DND-41 (cell line): ENCODE results near the gene EEFSEC.

Experiments used
- ATAC-seq: fragments of 200-7000 bp; cut with Tn5 transposase; 3 replicates; pipeline ENCODE4 v1.9.1; 2021; ENCODE audit warnings: low read depth; ENCODE audit not compliant: insufficient read depth
- DNase-seq: peaks from one replicate; pipeline ENCODE4 v3.0.0-alpha.2; 2020
- H2AFZ ChIP-seq: 2 replicates; pipeline ENCODE4 v1.6.0; 2012; ENCODE audit warnings: low read depth, low read length
- H3K27ac ChIP-seq: 2 replicates; pipeline ENCODE4 v1.5.1; 2012; ENCODE audit warnings: low read length, inconsistent platforms
- H3K27me3 ChIP-seq: fragments of 200-600 bp; sonication (generic); 2 replicates; pipeline ENCODE4 v1.6.0; 2012; ENCODE audit warnings: low read length, mild to moderate bottlenecking, inconsistent platforms; ENCODE audit not compliant: insufficient read depth, poor library complexity
- H3K36me3 ChIP-seq: 2 replicates; pipeline ENCODE4 v1.5.1; 2012; ENCODE audit warnings: low read length, inconsistent platforms; ENCODE audit not compliant: insufficient read depth
- H3K4me1 ChIP-seq: 2 replicates; pipeline ENCODE4 v1.5.1; 2012; ENCODE audit warnings: mild to moderate bottlenecking, low read length; ENCODE audit not compliant: insufficient read depth
- H3K4me2 ChIP-seq: 2 replicates; pipeline ENCODE4 v1.6.0; 2012; ENCODE audit warnings: mild to moderate bottlenecking, moderate library complexity, low read length, inconsistent platforms; ENCODE audit not compliant: insufficient read depth
- H3K4me3 ChIP-seq, 2 experiments: fragments of 200-600 bp in 1 of 2; shearing (Covaris generic) in 1 of 2; 2 replicates each; pipeline ENCODE4 v1.5.1; 2012 to 2016; ENCODE audit warnings: inconsistent platforms in 2 of 2, low read length in 2 of 2, mild to moderate bottlenecking in 2 of 2, low read depth in 1 of 2, moderate library complexity in 1 of 2
- H3K79me2 ChIP-seq: 2 replicates; pipeline ENCODE4 v1.6.0; 2012; ENCODE audit warnings: low read length, inconsistent platforms; ENCODE audit not compliant: insufficient read depth
- H3K9ac ChIP-seq: 2 replicates; pipeline ENCODE4 v1.6.0; 2012; ENCODE audit warnings: low read depth, mild to moderate bottlenecking, inconsistent platforms, low read length, moderate library complexity
- H3K9me3 ChIP-seq: 2 replicates; pipeline ENCODE4 v1.5.1; 2012; ENCODE audit warnings: low read length, moderate library complexity, mild to moderate bottlenecking, inconsistent platforms; ENCODE audit not compliant: insufficient read depth, severe bottlenecking
- H4K20me1 ChIP-seq: 2 replicates; pipeline ENCODE4 v1.6.0; 2012; ENCODE audit warnings: low read length; ENCODE audit not compliant: insufficient read depth
- EZH2 ChIP-seq: IDR thresholded peaks from 3 replicates; pipeline ENCODE4 v1.6.1; 2012; ENCODE audit warnings: borderline replicate concordance, low read depth, mild to moderate bottlenecking, moderate library complexity, low read length, inconsistent platforms; ENCODE audit not compliant: severe bottlenecking
- TF ChIP-seq, protein P1 (sequence below): IDR thresholded peaks from 2 replicates; pipeline ENCODE4 v1.5.1; 2012; ENCODE audit warnings: borderline replicate concordance, low read length, moderate library complexity, mild to moderate bottlenecking; ENCODE audit not compliant: poor library complexity, severe bottlenecking; ENCODE audit errors: extremely low read depth

Gene EEFSEC

DNA sequence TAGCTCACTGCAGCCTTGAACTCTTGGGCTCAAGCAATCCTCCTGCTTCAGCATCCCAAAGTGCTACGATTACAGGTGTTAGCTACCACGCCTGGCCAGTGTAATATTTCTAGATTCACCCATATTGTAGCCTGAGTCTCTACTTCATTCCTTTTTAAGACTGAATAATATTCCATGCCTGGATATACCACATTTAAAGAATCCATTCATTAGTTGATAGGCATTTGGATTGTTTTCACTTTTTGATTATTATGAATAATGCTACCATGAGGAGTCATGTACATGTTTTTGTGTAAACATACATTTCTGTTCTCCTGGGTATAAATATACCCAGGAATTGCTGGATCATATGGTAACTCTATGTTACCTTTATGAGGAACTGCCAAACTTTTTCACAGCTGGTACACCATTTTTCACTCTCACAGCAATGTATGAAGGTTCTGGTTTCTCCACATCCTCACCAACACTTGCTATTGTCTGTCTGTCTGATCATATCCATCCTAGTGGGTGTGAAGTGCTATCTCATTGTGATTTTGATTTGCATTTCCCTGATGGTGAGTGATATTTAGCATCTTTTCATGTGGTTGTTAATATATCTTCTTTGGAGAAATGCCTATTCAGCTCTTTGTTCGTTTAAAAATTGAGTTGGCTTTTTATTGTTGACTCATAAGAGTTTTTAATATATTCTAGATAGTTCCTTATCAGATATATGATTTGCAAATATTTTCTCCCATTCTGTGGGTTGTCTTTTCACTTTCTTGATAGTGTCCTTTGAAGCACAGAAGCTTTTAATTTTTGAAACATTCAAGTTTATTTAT lies 32.6 kb downstream of the EEFSEC start:
- DNase-seq, result no peak
- Histone ChIP-seq H3K27ac (no peak overlapping the region), H3K4me1 (peaks cover 30% of the 10 kb centered on the region), H2AFZ (no peak overlapping the region), H3K36me3 (no peaks in the 10 kb centered on the region), H3K9me3 (no peaks in the 10 kb centered on the region), H3K4me2 (no peak overlapping the region), H3K27me3 (no peaks in the 10 kb centered on the region), H3K4me3 (no peak overlapping the region), H3K9ac (no peak overlapping the region), H4K20me1 (peaks cover 27% of the 10 kb centered on the region), H3K79me2 (peaks cover 21% of the 10 kb centered on the region)
- no peak for ATAC-seq
- TF ChIP-seq, protein P1, sequence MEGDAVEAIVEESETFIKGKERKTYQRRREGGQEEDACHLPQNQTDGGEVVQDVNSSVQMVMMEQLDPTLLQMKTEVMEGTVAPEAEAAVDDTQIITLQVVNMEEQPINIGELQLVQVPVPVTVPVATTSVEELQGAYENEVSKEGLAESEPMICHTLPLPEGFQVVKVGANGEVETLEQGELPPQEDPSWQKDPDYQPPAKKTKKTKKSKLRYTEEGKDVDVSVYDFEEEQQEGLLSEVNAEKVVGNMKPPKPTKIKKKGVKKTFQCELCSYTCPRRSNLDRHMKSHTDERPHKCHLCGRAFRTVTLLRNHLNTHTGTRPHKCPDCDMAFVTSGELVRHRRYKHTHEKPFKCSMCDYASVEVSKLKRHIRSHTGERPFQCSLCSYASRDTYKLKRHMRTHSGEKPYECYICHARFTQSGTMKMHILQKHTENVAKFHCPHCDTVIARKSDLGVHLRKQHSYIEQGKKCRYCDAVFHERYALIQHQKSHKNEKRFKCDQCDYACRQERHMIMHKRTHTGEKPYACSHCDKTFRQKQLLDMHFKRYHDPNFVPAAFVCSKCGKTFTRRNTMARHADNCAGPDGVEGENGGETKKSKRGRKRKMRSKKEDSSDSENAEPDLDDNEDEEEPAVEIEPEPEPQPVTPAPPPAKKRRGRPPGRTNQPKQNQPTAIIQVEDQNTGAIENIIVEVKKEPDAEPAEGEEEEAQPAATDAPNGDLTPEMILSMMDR, result no peak
- TF ChIP-seq EZH2, result no peak

DNA sequence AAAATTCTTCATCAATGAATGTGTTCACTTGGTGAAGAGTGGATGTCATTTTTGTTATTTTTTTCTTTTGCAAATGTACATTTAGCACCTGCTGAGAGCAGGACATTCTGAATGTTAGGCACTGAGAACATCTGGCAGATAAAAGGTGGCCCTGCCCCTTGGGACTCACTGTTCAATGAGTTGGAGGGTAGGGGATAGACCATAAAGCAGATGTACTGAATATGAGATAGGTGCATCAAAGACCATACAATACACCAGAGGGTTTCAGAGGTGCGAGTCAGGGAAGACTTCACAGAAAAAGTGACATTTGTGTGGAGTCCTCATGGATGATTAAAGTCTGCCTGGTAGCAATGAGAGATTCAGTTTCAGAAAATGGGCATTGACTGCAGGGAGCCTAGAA lies 34.2 kb downstream of the EEFSEC start:
- Histone ChIP-seq H3K4me3 (no peak overlapping the region), H4K20me1 (peaks cover 28% of the 10 kb centered on the region), H2AFZ (no peak overlapping the region), H3K36me3 (no peaks in the 10 kb centered on the region), H3K4me1 (peaks cover 30% of the 10 kb centered on the region), H3K9me3 (no peaks in the 10 kb centered on the region), H3K4me2 (no peak overlapping the region), H3K27ac (peak overlapping the region; percentile 43; the same call in 1 of the 2 replicates), H3K27me3 (no peaks in the 10 kb centered on the region), H3K79me2 (peaks cover 19% of the 10 kb centered on the region), H3K9ac (no peak overlapping the region)
- TF ChIP-seq, protein P1, result no peak
- TF ChIP-seq EZH2, result no peak
- peak; percentile 79 for DNase-seq
- peak; percentile 98 for ATAC-seq

DNA sequence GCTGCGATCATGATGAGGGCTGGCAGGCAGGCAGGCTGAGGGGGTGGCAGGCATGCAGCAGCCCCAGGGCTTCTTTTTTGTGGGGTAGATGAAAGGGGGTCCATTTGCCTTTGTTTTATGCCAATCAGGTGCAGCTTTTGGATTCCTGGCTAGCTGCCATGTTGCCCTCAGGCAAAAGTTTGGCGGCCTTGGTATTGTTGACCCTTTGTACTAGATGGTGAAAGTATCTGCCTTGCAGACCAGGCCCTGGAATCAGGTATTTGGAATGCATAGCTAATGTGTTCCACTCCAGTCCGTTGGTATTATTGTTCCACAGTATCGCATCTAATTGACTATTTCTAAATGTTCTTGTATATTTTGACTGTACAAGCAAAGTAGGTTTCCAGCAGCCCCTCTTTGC lies 35.0 kb downstream of the EEFSEC start:
- Histone ChIP-seq H3K4me3 (no peak overlapping the region), H3K27ac (no peak overlapping the region), H4K20me1 (peaks cover 32% of the 10 kb centered on the region), H3K27me3 (no peaks in the 10 kb centered on the region), H3K79me2 (peaks cover 17% of the 10 kb centered on the region), H3K9ac (no peak overlapping the region), H3K4me1 (peaks cover 30% of the 10 kb centered on the region), H3K36me3 (no peaks in the 10 kb centered on the region), H3K4me2 (no peak overlapping the region), H3K9me3 (no peaks in the 10 kb centered on the region), H2AFZ (no peak overlapping the region)
- DNase-seq (no peak), ATAC-seq (no peak)
- TF ChIP-seq, protein P1, result no peak
- no peak for TF ChIP-seq EZH2
